ENCODE data around the gene RHEBL1. TPM values are rescaled to one million over a fixed set of nuclear protein-coding genes. Genes with fewer than 3 reads are reported as not detected.
"Not testable (repeated sequence)": the region's sequence is repeated elsewhere in the genome, so short reads cannot be mapped to it uniquely, and the experiment has no call there.

The RHEBL1 gene
- total and polyA plus RNA-seq, 9 donors, result 1.2 to 3.4 (median 1.7) TPM

DNA sequence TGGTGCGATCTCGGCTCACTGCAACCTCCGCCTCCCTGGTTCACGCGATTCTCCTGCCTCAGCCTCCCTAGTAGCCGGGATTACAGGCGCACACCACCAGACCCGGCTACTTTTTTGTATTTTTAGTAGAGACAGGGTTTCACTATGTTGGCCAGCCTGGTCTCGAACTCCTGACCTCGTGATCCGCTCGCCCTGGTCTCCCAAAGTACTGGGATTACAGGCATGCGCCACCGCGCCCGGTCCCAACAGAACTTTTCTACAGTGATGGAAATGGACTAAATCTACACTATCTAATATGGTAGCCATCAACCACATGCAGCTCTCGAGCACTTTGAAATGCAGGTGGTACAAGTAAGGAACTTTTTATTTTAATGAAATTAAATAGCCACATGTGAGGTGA lies 7.9 kb downstream of the RHEBL1 start:
- not testable (repeated sequence) for H3K27ac ChIP-seq (ENCODE audit: low read length); H3K27me3 ChIP-seq (ENCODE audit: control insufficient read depth, insufficient read depth, low read length); DNase-seq; H3K4me3 ChIP-seq (ENCODE audit: low read length); H3K9me3 ChIP-seq (replicated peaks; ENCODE audit: control insufficient read depth, low read depth, low read length)
- Histone ChIP-seq H3K4me1 (ENCODE audit: control insufficient read depth, insufficient read depth, low read length) (peaks cover 25% of the 10 kb centered on the region), H3K36me3 (ENCODE audit: control insufficient read depth, insufficient read depth, low read length) (peaks cover 13% of the 10 kb centered on the region)
- WGBS (ENCODE audit: insufficient coverage), result 93% methylated on average over 6 of the region's 17 CpGs

DNA sequence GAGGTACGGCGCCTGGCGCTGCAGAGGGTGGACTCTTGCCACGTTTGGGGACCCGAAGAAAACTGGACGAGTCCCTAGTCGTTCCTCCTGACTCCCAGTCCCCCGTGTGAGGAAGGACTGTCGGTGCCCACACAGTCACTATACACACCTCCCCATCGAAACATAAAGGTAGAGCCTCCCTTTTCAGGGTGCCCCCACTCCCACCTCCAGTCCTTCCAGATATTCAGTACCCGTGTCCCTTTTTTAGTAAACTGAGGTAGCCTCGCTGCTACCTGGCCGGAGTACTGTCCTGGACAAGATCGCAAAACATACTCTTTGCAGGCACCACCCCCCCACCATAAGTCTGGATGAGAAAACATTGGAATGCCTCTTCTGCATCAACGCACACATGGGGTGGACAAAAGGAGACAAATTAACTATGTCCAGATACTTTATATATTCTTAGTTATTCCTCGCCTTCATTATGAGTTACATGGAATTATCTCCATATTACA lies 8.6 kb downstream of the RHEBL1 start:
- H3K4me1 ChIP-seq (ENCODE audit: control insufficient read depth, insufficient read depth, low read length), result peaks cover 29% of the 10 kb centered on the region
- WGBS (ENCODE audit: insufficient coverage), result 5% methylated on average over 9 of the region's 16 CpGs
- H3K4me3 ChIP-seq (ENCODE audit: low read length), result peak overlapping the region; percentile 84
- no peaks in the 10 kb centered on the region for H3K9me3 ChIP-seq (replicated peaks; ENCODE audit: control insufficient read depth, low read depth, low read length)
- no peaks in the 10 kb centered on the region for H3K27me3 ChIP-seq (ENCODE audit: control insufficient read depth, insufficient read depth, low read length)
- H3K36me3 ChIP-seq (ENCODE audit: control insufficient read depth, insufficient read depth, low read length), result peaks cover 12% of the 10 kb centered on the region
- no peak overlapping the region for H3K27ac ChIP-seq (ENCODE audit: low read length)
- no peak for DNase-seq

DNA sequence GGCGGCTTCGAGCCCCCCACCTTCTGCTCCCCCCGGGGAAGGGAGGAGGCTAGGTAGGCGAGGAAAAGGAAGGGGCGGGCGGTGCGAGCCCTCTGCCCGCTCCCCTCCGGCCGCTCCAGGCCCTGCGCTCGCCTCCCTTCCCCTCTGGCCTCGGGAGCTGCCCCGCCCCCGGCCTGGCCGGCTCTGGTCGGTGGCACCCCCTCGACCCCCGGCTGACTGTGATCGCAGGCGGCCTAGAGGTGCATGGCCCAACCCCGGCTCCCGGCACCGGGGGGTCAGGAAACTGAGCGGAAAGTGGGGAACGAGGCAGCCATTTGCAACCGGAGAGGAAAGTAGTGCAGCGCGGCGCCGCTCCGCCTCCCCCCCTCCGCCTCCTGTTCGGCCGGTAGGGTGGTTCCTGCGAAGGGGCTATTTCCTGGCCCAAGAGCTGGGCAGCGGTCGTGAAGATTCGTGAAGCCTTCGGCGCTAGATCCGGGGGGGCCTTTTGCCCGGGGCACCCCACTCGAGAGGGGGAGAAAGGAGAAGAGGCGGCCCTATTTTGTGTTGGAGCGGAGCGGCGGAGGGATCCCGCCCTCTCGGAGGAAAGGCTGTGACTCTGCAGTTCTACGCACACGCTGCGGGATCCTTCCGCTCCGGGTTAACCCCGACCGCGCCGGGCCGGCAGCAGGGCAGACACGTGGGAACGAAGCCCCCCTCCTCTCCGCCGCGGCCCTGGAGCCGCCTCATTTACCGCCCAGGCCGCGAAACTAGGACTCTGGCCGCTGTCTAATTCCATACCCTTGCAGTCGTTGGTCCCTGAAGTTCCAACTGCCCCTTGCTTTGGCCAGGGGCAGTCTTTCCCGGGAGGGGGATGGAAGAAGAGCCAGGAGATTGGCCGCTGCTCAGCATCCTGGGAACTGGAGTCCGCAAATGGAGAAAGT lies 9.3 kb downstream of the RHEBL1 start, which contains the start of gene KMT2D:
KMT2D (minus strand) TSS at position 558 of the 920 bp plus-strand sequence. CDS start 5,470 bp downstream, outside the sequence.
- Histone ChIP-seq H3K4me1 (ENCODE audit: control insufficient read depth, insufficient read depth, low read length) (peaks cover 36% of the 10 kb centered on the region), H3K9me3 (replicated peaks; ENCODE audit: control insufficient read depth, low read depth, low read length) (no peaks in the 10 kb centered on the region), H3K36me3 (ENCODE audit: control insufficient read depth, insufficient read depth, low read length) (peaks cover 16% of the 10 kb centered on the region), H3K27ac (ENCODE audit: low read length) (peak within 1 kb of the TSS; percentile 97), H3K4me3 (ENCODE audit: low read length) (peak within 1 kb of the TSS; percentile 84), H3K27me3 (ENCODE audit: control insufficient read depth, insufficient read depth, low read length) (no peaks in the 10 kb centered on the region)
- WGBS (ENCODE audit: insufficient coverage), result under 1% methylated on average over 56 of the region's 74 CpGs
- DNase-seq, result peak; percentile 98

DNA sequence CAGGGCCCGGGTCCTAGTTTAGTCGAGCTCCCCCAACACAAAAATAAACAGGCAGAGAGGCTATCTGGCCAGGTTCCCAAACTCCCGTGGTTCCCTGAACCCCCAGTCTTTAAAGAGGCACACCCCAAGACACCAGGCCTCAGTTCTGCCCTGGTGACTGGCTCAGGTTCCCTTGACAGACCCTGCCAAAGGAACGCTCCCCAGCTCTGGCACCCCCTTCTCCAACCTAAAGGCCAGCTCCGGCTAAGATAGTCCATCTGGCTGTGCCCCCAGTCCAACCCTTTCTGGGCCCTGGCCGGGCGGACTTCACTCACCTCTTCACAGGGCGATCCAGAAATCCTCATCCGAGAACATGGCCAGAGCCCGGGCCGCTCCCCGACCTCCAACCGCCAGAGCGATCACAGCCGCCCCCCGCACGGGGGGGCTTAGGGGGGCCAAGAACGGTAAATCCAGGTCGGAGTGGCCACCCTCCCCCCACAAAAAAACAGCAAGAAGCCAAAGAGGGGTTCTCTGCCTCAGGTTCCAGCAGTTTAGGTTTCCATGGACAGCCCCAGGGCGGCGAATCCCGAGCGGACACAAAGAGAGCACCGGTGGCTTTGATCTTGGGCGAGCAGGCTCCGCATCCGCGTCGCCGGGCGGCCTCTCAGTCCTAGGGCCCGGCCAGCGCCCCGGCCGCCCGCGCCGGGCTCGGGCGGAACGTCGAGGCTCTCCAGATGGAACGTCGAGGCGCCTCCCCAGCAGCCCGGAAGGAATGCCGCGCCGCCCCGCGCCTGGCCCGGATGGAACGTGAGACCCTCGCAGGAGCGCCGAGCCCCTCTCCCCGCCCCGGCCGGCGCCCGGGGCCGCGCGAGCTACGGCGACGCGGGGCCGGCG lies 10.2 kb downstream of the RHEBL1 start:
- H3K9me3 ChIP-seq (replicated peaks; ENCODE audit: control insufficient read depth, low read depth, low read length), result no peaks in the 10 kb centered on the region
- no peaks in the 10 kb centered on the region for H3K27me3 ChIP-seq (ENCODE audit: control insufficient read depth, insufficient read depth, low read length)
- DNase-seq, result peak; percentile 50
- H3K4me1 ChIP-seq (ENCODE audit: control insufficient read depth, insufficient read depth, low read length), result peaks cover 38% of the 10 kb centered on the region
- peak overlapping the region; percentile 84 for H3K4me3 ChIP-seq (ENCODE audit: low read length)
- under 1% methylated on average over 64 of the region's 70 CpGs for WGBS (ENCODE audit: insufficient coverage)
- H3K27ac ChIP-seq (ENCODE audit: low read length), result peak overlapping the region; percentile 97
- peaks cover 21% of the 10 kb centered on the region for H3K36me3 ChIP-seq (ENCODE audit: control insufficient read depth, insufficient read depth, low read length)

DNA sequence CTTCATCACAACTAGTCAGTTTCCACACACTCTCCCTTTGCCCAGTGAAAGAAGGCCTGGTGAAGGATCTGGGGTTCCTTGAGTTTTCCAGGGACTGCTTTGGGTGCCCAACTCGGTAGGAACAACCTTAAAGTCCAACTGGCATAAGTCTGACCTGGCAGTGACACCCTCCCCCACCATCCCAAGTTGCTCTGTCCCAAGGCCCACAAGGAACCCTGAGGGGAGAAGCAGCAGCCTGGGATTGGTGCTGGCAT lies 10.8 kb downstream of the RHEBL1 start:
- no CpG with 5 or more reads among the region's 1 CpG for WGBS (ENCODE audit: insufficient coverage)
- Histone ChIP-seq H3K4me1 (ENCODE audit: control insufficient read depth, insufficient read depth, low read length) (peaks cover 38% of the 10 kb centered on the region), H3K4me3 (ENCODE audit: low read length) (peak overlapping the region; percentile 84), H3K27ac (ENCODE audit: low read length) (peak overlapping the region; percentile 97), H3K36me3 (ENCODE audit: control insufficient read depth, insufficient read depth, low read length) (peaks cover 27% of the 10 kb centered on the region), H3K27me3 (ENCODE audit: control insufficient read depth, insufficient read depth, low read length) (no peaks in the 10 kb centered on the region), H3K9me3 (replicated peaks; ENCODE audit: control insufficient read depth, low read depth, low read length) (no peaks in the 10 kb centered on the region)
- no peak for DNase-seq

DNA sequence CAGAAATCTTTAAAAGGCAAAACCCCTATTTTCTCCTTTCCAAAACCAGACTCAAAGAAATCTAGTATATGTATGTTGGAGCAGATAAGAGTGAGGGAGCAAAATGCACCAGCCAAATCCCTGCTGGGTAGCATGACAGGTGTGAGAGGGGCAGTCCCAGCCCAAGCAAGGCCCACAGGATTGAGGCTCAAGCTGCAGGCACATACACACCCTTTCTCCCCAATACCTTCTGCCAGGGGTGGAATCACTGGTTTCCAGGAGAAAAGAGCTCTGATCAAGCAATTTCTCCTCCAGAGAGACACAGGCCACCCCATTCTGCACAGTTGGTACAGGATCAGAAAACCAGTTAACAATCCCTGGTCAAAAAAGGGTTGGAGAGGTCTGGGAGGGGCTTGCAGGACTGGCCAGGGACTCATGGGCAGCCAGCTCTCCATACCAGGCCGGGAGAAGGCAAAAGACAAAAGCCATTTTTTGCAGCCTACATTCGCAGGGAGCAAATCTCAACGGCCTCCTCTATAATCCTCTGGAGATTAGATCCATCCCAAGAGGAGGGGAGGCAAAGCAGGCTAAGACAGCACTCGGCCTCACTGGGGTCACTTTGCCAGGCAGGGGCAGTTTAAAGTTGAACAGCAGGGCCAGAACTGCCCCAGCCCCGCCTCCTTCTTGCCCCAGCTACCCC lies 11.3 kb downstream of the RHEBL1 start:
- peaks cover 32% of the 10 kb centered on the region for H3K36me3 ChIP-seq (ENCODE audit: control insufficient read depth, insufficient read depth, low read length)
- peak overlapping the region; percentile 23 for H3K27ac ChIP-seq (ENCODE audit: low read length)
- H3K9me3 ChIP-seq (replicated peaks; ENCODE audit: control insufficient read depth, low read depth, low read length), result no peaks in the 10 kb centered on the region
- peaks cover 38% of the 10 kb centered on the region for H3K4me1 ChIP-seq (ENCODE audit: control insufficient read depth, insufficient read depth, low read length)
- peak overlapping the region; percentile 84 for H3K4me3 ChIP-seq (ENCODE audit: low read length)
- no peak for DNase-seq
- WGBS (ENCODE audit: insufficient coverage), result 0% methylated on average over 2 of the region's 5 CpGs
- H3K27me3 ChIP-seq (ENCODE audit: control insufficient read depth, insufficient read depth, low read length), result no peaks in the 10 kb centered on the region

DNA sequence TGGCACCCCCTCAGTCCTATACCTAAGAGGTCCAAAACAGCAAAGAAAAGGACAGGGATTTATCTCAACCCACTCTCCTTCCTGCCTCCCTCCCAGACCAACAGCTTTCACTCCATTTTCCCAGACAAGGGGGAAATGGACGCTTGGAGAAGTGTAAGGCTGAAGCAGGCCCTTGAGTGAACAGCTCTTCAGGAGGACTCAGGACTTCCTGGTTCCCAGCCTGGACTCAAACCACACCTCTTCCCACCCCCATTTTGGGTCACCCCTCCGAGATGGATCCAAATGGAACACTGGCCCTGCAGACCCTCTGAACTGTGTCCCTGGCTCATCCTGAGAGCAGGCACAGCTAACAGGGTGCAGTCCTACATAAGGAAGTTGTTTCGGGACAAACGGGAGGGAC lies 11.9 kb downstream of the RHEBL1 start:
- 0% methylated on average over 1 of the region's 4 CpGs for WGBS (ENCODE audit: insufficient coverage)
- peaks cover 38% of the 10 kb centered on the region for H3K36me3 ChIP-seq (ENCODE audit: control insufficient read depth, insufficient read depth, low read length)
- peak overlapping the region; percentile 84 for H3K4me3 ChIP-seq (ENCODE audit: low read length)
- peaks cover 38% of the 10 kb centered on the region for H3K4me1 ChIP-seq (ENCODE audit: control insufficient read depth, insufficient read depth, low read length)
- no peak for DNase-seq
- H3K27ac ChIP-seq (ENCODE audit: low read length), result peak overlapping the region; percentile 32
- H3K9me3 ChIP-seq (replicated peaks; ENCODE audit: control insufficient read depth, low read depth, low read length), result no peaks in the 10 kb centered on the region
- no peaks in the 10 kb centered on the region for H3K27me3 ChIP-seq (ENCODE audit: control insufficient read depth, insufficient read depth, low read length)

DNA sequence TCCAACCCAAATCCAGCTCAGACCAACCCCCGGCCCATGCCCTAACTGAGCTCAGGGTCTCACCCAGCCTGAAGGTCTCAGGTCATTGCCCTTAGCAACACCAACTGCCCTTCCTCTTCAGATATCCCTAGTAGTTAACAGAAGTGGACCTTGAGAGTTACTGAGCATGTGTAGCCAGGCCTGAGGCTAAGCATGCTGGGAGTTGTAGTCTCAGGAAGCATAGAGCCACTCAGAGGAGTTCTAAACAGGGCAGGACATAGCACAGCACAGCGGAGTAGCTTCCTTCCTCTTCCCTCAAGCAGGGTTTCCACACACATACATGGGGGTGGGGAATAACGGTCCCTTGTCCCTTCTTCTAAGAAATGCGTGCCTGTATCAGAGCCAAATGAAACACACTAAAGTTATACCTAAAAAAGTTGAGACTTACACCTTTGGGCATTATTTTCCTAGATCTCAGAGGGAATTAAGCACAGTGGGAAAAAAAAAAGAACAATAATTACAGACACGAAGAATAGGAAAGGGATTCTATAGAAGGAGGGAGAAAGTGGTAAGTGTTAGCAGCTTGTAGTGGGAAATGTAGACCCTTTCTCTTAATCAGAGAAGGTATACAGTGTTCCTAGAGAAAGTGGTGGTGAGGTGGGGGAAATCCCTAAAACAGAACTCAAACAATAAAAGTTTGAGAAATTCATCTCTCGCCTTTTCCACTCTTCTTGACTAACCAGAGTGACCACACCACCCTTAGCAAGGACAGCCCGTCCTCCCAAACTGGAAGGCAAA lies 13.6 kb downstream of the RHEBL1 start:
- no peaks in the 10 kb centered on the region for H3K27me3 ChIP-seq (ENCODE audit: control insufficient read depth, insufficient read depth, low read length)
- peaks cover 36% of the 10 kb centered on the region for H3K4me1 ChIP-seq (ENCODE audit: control insufficient read depth, insufficient read depth, low read length)
- H3K27ac ChIP-seq (ENCODE audit: low read length), result peak overlapping the region; percentile 51
- H3K36me3 ChIP-seq (ENCODE audit: control insufficient read depth, insufficient read depth, low read length), result peaks cover 55% of the 10 kb centered on the region
- no peaks in the 10 kb centered on the region for H3K9me3 ChIP-seq (replicated peaks; ENCODE audit: control insufficient read depth, low read depth, low read length)
- peak; percentile 89 for DNase-seq
- H3K4me3 ChIP-seq (ENCODE audit: low read length), result no peak overlapping the region
- WGBS (ENCODE audit: insufficient coverage), result no CpG with 5 or more reads among the region's 7 CpGs

DNA sequence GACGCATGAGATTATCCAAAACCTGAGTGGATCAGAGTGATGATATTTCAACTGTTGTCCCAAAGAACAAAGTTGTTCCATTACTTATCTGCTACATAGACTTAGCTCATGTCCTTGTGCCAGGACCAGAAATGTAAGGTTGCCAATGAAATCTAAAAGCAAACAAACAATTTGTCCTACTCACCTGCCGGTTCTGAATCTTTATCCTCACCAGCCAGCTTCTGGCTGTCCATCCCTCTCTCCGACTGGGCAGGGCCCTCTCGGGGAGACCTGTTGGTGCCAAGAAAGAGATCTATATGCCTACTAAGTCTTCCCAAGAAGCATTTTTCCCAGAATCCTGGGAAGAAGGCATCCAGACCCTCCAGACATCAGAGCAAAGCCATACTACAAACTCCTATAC lies 14.7 kb downstream of the RHEBL1 start:
- peaks cover 34% of the 10 kb centered on the region for H3K4me1 ChIP-seq (ENCODE audit: control insufficient read depth, insufficient read depth, low read length)
- H3K36me3 ChIP-seq (ENCODE audit: control insufficient read depth, insufficient read depth, low read length), result peaks cover 66% of the 10 kb centered on the region

More for the DNA sequence above, 14.7 kb downstream of the RHEBL1 start:
- no peak for DNase-seq
- Histone ChIP-seq H3K27ac (ENCODE audit: low read length) (no peak overlapping the region), H3K27me3 (ENCODE audit: control insufficient read depth, insufficient read depth, low read length) (no peaks in the 10 kb centered on the region), H3K4me3 (ENCODE audit: low read length) (no peak overlapping the region), H3K9me3 (replicated peaks; ENCODE audit: control insufficient read depth, low read depth, low read length) (no peaks in the 10 kb centered on the region)
- 96% methylated on average over 3 of the region's 4 CpGs for WGBS (ENCODE audit: insufficient coverage)

All from muscle of leg (tissue), 11 donors.